Umbilical cord (tissue), 2 donors: ENCODE measurements around the gene FBXW7. TPM values are rescaled to one million over a fixed set of nuclear protein-coding genes. Genes with fewer than 3 reads are reported as not detected.
A peak's percentile ranks its signal among the peaks of the same experiment; 100 is the strongest.
"Not testable (repeated sequence)": the region's sequence is repeated elsewhere in the genome, so short reads cannot be mapped to it uniquely, and the experiment has no call there.

ENCODE experiments used
- DNase-seq: peaks from one replicate; pipeline ENCODE4 v3.0.0-alpha.2; 2015; ENCODE audit warnings: low spot score
- total RNA-seq: library from RNA; depleted of rRNA; stranded (reverse); fragments of >200 nt; gene quantifications from one replicate; pipeline ENCODE4 v1.2.3, GENCODE V29; 2014; ENCODE audit warnings: low replicate concordance; ENCODE audit not compliant: insufficient read depth

FBXW7 gene
- total RNA-seq, 1 donor from 2014 or later = 66.4 TPM

- not testable (repeated sequence) for DNase-seq
These were observed 8.6 kb upstream of the FBXW7 start for GRCh38 chr4:152544533-152544932.

GRCh38 chr4:152540941-152541340, 5.0 kb upstream of the FBXW7 start:
- DNase-seq = no peak

- no peak for DNase-seq
These were observed 4.4 kb upstream of the FBXW7 start for GRCh38 chr4:152540293-152540674.

- DNase-seq = no peak
These were observed 3.8 kb upstream of the FBXW7 start for GRCh38 chr4:152539556-152540292.

- DNase-seq = no peak
These were observed 2.0 kb upstream of the FBXW7 start for GRCh38 chr4:152537881-152538280.

GRCh38 chr4:152536545-152537182, 772 bp upstream of the FBXW7 start:
- peak; percentile 73 for DNase-seq

- DNase-seq = no peak
These were observed 461 bp downstream of the FBXW7 start for GRCh38 chr4:152535360-152535902.

- DNase-seq = peak; percentile 43
These were observed 1.1 kb downstream of the FBXW7 start for GRCh38 chr4:152534541-152535359.

- DNase-seq = no peak
These were observed 4.4 kb downstream of the FBXW7 start for GRCh38 chr4:152531479-152531878.

- DNase-seq = no peak
These were observed 5.3 kb downstream of the FBXW7 start for GRCh38 chr4:152530600-152530999.

GRCh38 chr4:152529880-152530279, 6.0 kb downstream of the FBXW7 start:
- no peak for DNase-seq

GRCh38 chr4:152528060-152528459, 7.8 kb downstream of the FBXW7 start:
- DNase-seq = no peak

GRCh38 chr4:152525878-152526277, 10.0 kb downstream of the FBXW7 start:
- DNase-seq = no peak

- DNase-seq = no peak
These were observed 11.5 kb downstream of the FBXW7 start for GRCh38 chr4:152524427-152524826.

GRCh38 chr4:152523731-152524130, 12.2 kb downstream of the FBXW7 start:
- no peak for DNase-seq

GRCh38 chr4:152522754-152523153, 13.1 kb downstream of the FBXW7 start:
- no peak for DNase-seq

- no peak for DNase-seq
These were observed 13.6 kb downstream of the FBXW7 start for GRCh38 chr4:152522245-152522644.

GRCh38 chr4:152516156-152516555, 19.7 kb downstream of the FBXW7 start:
- DNase-seq = no peak

GRCh38 chr4:152515678-152516077, 20.2 kb downstream of the FBXW7 start:
- DNase-seq = peak; percentile 6

GRCh38 chr4:152514356-152514755, 21.5 kb downstream of the FBXW7 start:
- DNase-seq = no peak

GRCh38 chr4:152513078-152513477, 22.8 kb downstream of the FBXW7 start:
- DNase-seq = no peak

GRCh38 chr4:152512483-152512882, 23.4 kb downstream of the FBXW7 start:
- DNase-seq = no peak
